Upper lobe of left lung (tissue), 6 donors: ENCODE results near the gene LARP6. TPM values are rescaled to one million over a fixed set of nuclear protein-coding genes. Genes with fewer than 3 reads are reported as not detected.
A peak's percentile ranks its signal among the peaks of the same experiment; 100 is the strongest.

Experiments used
- ATAC-seq, 2 donors: fragments of 200-7000 bp; cut with Tn5 transposase; one replicate each; pipeline ENCODE4 v1.9.1; 2022; ENCODE audit warnings: mild to moderate bottlenecking in 2 of 2, moderate library complexity in 2 of 2; ENCODE audit not compliant: low FRiP score in 2 of 2
- DNase-seq, 2 donors: peaks; one replicate each; pipeline ENCODE4 v3.0.0-alpha.2; 2019 to 2020
- H3K27ac ChIP-seq, 4 donors: fragments of 200-600 bp; sonication (generic); one replicate each; pipeline ENCODE4 v1.5.1; 2016 to 2019
- H3K27me3 ChIP-seq, 4 donors: fragments of 200-600 bp; sonication (generic); one replicate each; pipeline ENCODE4 v1.5.1; 2017 to 2019
- H3K36me3 ChIP-seq, 4 donors: fragments of 200-600 bp; sonication (generic); one replicate each; pipeline ENCODE4 v1.5.1; 2016 to 2019
- H3K4me1 ChIP-seq, 4 donors: fragments of 200-600 bp; sonication (generic); one replicate each; pipeline ENCODE4 v1.5.1; 2018 to 2019
- H3K4me3 ChIP-seq, 4 donors: fragments of 200-600 bp; sonication (generic); one replicate each; pipeline ENCODE4 v1.5.1; 2017 to 2019; ENCODE audit warnings: mild to moderate bottlenecking in 2 of 4, moderate library complexity in 1 of 4
- H3K9me3 ChIP-seq, 4 donors: fragments of 200-600 bp; sonication (generic); one replicate each; pipeline ENCODE4 v1.5.1; 2018 to 2019
- CTCF ChIP-seq, 6 experiments: fragments of 450-650 bp in 4 of 6; fragments of 200-600 bp in 2 of 6; sonication (generic) in 2 of 6; IDR thresholded peaks; one replicate each; pipeline ENCODE4 v1.5.1; 2016 to 2019; ENCODE audit warnings: antibody characterized with exemption in 6 of 6
- EP300 ChIP-seq, 4 donors: sonication (generic); formaldehyde crosslinking; IDR thresholded peaks; one replicate each; pipeline ENCODE4 v1.5.1; 2017; ENCODE audit warnings: antibody characterized with exemption in 4 of 4, control low read depth in 2 of 4
- POLR2A ChIP-seq, 4 donors: fragments of 450-650 bp; IDR thresholded peaks; one replicate each; pipeline ENCODE4 v1.5.1; 2016 to 2017; ENCODE audit warnings: antibody characterized with exemption in 4 of 4, mild to moderate bottlenecking in 2 of 4
- POLR2AphosphoS5 ChIP-seq, 2 donors: sonication (generic); formaldehyde crosslinking; IDR thresholded peaks; one replicate each; pipeline ENCODE4 v1.5.1; 2017; ENCODE audit warnings: antibody characterized with exemption in 2 of 2
- WGBS, 2 donors: methylation state at CpG; one replicate each; pipeline ENCODE4 v1.1.5; 2017 to 2018; 5-methylcytosine and 5-hydroxymethylcytosine counted together
- total RNA-seq, 6 donors: library from RNA; depleted of rRNA in 4 of 6; stranded (reverse); fragments of >200 nt in 4 of 6; gene quantifications; one replicate each; pipeline versions ENCODE4 v1.1.0 to v1.2.1, GENCODE V29; 2016 to 2021
- donor health status: DM: no; HTN: no; CAD: no; lungs with moderate emphysema.
- donor health status: DM: no; HTN: yes; CAD: no; lungs with severe emphysema.

The LARP6 gene
- total RNA-seq, 6 donors from 2014 or later: 1.0 to 12.0 (median 5.2) TPM

- no peak overlapping the region for H3K27ac ChIP-seq
- no peak overlapping the region for H3K4me3 ChIP-seq
- H3K4me1 ChIP-seq: no peaks in the 10 kb centered on the region
- no peak for ATAC-seq
- H3K9me3 ChIP-seq: no peaks in the 10 kb centered on the region
- no peak for TF ChIP-seq CTCF (IDR thresholded peaks at IDR 0.05)
- no peak for TF ChIP-seq POLR2AphosphoS5 (IDR thresholded peaks at IDR 0.05)
- TF ChIP-seq POLR2A (IDR thresholded peaks at IDR 0.05): no peak
- TF ChIP-seq EP300 (IDR thresholded peaks at IDR 0.05): no peak
- 82 to 88% methylated on average over 2 of the region's 2 CpGs for WGBS, 2 donors
- DNase-seq: no peak
- H3K27me3 ChIP-seq: no peaks in the 10 kb centered on the region
- H3K36me3 ChIP-seq: peaks cover 0 to 44% (median 4%) of the 10 kb centered on the region in 4 donors
Observed at GRCh38 chr15:70834999-70835398, 19.0 kb downstream of the LARP6 start.

GRCh38 chr15:70833861-70834765 is 19.8 kb downstream of the LARP6 start:
- Histone ChIP-seq H3K4me3 (no peak overlapping the region), H3K9me3 (no peaks in the 10 kb centered on the region), H3K27ac (no peak overlapping the region), H3K4me1 (no peaks in the 10 kb centered on the region), H3K36me3 (peaks cover 0 to 44% (median 4%) of the 10 kb centered on the region in 4 donors), H3K27me3 (no peaks in the 10 kb centered on the region)
- WGBS, 2 donors: 70 to 71% methylated on average over 9 of the region's 9 CpGs
- TF ChIP-seq CTCF (IDR thresholded peaks at IDR 0.05) (no peak), POLR2A (IDR thresholded peaks at IDR 0.05) (no peak), EP300 (IDR thresholded peaks at IDR 0.05) (no peak), POLR2AphosphoS5 (IDR thresholded peaks at IDR 0.05) (no peak)
- DNase-seq (no peak), ATAC-seq (no peak)

- TF ChIP-seq POLR2A (IDR thresholded peaks at IDR 0.05) (no peak), CTCF (IDR thresholded peaks at IDR 0.05) (no peak), EP300 (IDR thresholded peaks at IDR 0.05) (no peak), POLR2AphosphoS5 (IDR thresholded peaks at IDR 0.05) (no peak)
- ATAC-seq (no peak), DNase-seq (no peak)
- H3K4me3 ChIP-seq: no peak overlapping the region
- no peaks in the 10 kb centered on the region for H3K4me1 ChIP-seq
- no peaks in the 10 kb centered on the region for H3K27me3 ChIP-seq
- H3K36me3 ChIP-seq: peaks cover 0 to 44% (median 4%) of the 10 kb centered on the region in 4 donors
- H3K9me3 ChIP-seq: no peaks in the 10 kb centered on the region
- H3K27ac ChIP-seq: no peak overlapping the region
- 84 to 94% methylated on average over 3 of the region's 3 CpGs for WGBS, 2 donors
Observed at GRCh38 chr15:70833422-70833821, 20.5 kb downstream of the LARP6 start.

- H3K4me3 ChIP-seq: no peak overlapping the region
- H3K27ac ChIP-seq: no peak overlapping the region
- TF ChIP-seq POLR2A (IDR thresholded peaks at IDR 0.05) (no peak), EP300 (IDR thresholded peaks at IDR 0.05) (no peak)
- H3K36me3 ChIP-seq: peaks cover 0 to 44% (median 4%) of the 10 kb centered on the region in 4 donors
- DNase-seq (peak in 1 of 2 donors; percentile 58), ATAC-seq (no peak)
- H3K9me3 ChIP-seq: no peaks in the 10 kb centered on the region
- no peaks in the 10 kb centered on the region for H3K4me1 ChIP-seq
- H3K27me3 ChIP-seq: no peaks in the 10 kb centered on the region
- 96 to 97% methylated on average over 11 to 20 of the region's 20 CpGs for WGBS, 2 donors
Observed at GRCh38 chr15:70832176-70832575, 21.8 kb downstream of the LARP6 start.

- no peak for DNase-seq
- Histone ChIP-seq H3K27me3 (no peaks in the 10 kb centered on the region), H3K9me3 (no peaks in the 10 kb centered on the region), H3K27ac (no peak overlapping the region), H3K36me3 (peaks cover 0 to 44% (median 4%) of the 10 kb centered on the region in 4 donors), H3K4me1 (peaks cover 6 to 8% (median 7%) of the 10 kb centered on the region in 4 donors), H3K4me3 (no peak overlapping the region)
- WGBS, 2 donors: 85 to 89% methylated on average over 6 of the region's 6 CpGs
- TF ChIP-seq CTCF (IDR thresholded peaks at IDR 0.05): no peak
- ATAC-seq: no peak
Observed at GRCh38 chr15:70831094-70831911, 22.7 kb downstream of the LARP6 start.
